Measurements from ENCODE around the gene CASP7. TPM values are rescaled to one million over a fixed set of nuclear protein-coding genes. Genes with fewer than 3 reads are reported as not detected.

The CASP7 gene
- total RNA-seq = 16.5 and 29.0 TPM in 2 replicates

GRCh38 chr10:113679463-113680189, at the start of gene CASP7:
TSS of gene CASP7 (plus strand) at chr10:113679912. CDS start at chr10:113697494, 17,582 bp downstream.
- no peak for TF ChIP-seq CTCF (conservative IDR thresholded peaks at IDR 0.05; ENCODE audit: low read depth, low read length)
- H3K4me3 ChIP-seq (ENCODE audit: low read depth, low read length) = peak within 1 kb of the TSS; percentile 93
- no peak for DNase-seq (ENCODE audit: low read depth)

GRCh38 chr10:113630929-113631533, 48.7 kb upstream of the CASP7 start:
- no peak for DNase-seq (ENCODE audit: low read depth)
- no peak for TF ChIP-seq CTCF (conservative IDR thresholded peaks at IDR 0.05; ENCODE audit: low read depth, low read length)
- H3K4me3 ChIP-seq (ENCODE audit: low read depth, low read length) = no peak overlapping the region

- no peak overlapping the region for H3K4me3 ChIP-seq (ENCODE audit: low read depth, low read length)
- no peak for TF ChIP-seq CTCF (conservative IDR thresholded peaks at IDR 0.05; ENCODE audit: low read depth, low read length)
- DNase-seq (ENCODE audit: low read depth) = no peak
Observed at GRCh38 chr10:113631684-113632367, 47.9 kb upstream of the CASP7 start.

GRCh38 chr10:113639966-113640365, 39.7 kb upstream of the CASP7 start:
- TF ChIP-seq CTCF (conservative IDR thresholded peaks at IDR 0.05; ENCODE audit: low read depth, low read length) = no peak
- no peak overlapping the region for H3K4me3 ChIP-seq (ENCODE audit: low read depth, low read length)

GRCh38 chr10:113641702-113642101, 38.0 kb upstream of the CASP7 start:
- no peak overlapping the region for H3K4me3 ChIP-seq (ENCODE audit: low read depth, low read length)
- DNase-seq (ENCODE audit: low read depth) = no peak
- no peak for TF ChIP-seq CTCF (conservative IDR thresholded peaks at IDR 0.05; ENCODE audit: low read depth, low read length)

More at GRCh38 chr10:113639966-113640365, 39.7 kb upstream of the CASP7 start:
- DNase-seq (ENCODE audit: low read depth) = no peak

GRCh38 chr10:113643183-113643582, 36.5 kb upstream of the CASP7 start:
- no peak overlapping the region for H3K4me3 ChIP-seq (ENCODE audit: low read depth, low read length)
- no peak for TF ChIP-seq CTCF (conservative IDR thresholded peaks at IDR 0.05; ENCODE audit: low read depth, low read length)
- DNase-seq (ENCODE audit: low read depth) = no peak

All from epithelial cell of proximal tubule (primary cell).